DND-41 (cell line): ENCODE data around the gene HNRNPR.

Experiments used
- ATAC-seq: fragments of 200-7000 bp; cut with Tn5 transposase; 3 replicates; pipeline ENCODE4 v1.9.1; 2021; ENCODE audit warnings: low read depth; ENCODE audit not compliant: insufficient read depth
- DNase-seq: peaks from one replicate; pipeline ENCODE4 v3.0.0-alpha.2; 2020
- H2AFZ ChIP-seq: 2 replicates; pipeline ENCODE4 v1.6.0; 2012; ENCODE audit warnings: low read depth, low read length
- H3K27ac ChIP-seq: 2 replicates; pipeline ENCODE4 v1.5.1; 2012; ENCODE audit warnings: low read length, inconsistent platforms
- H3K27me3 ChIP-seq: fragments of 200-600 bp; sonication (generic); 2 replicates; pipeline ENCODE4 v1.6.0; 2012; ENCODE audit warnings: low read length, mild to moderate bottlenecking, inconsistent platforms; ENCODE audit not compliant: insufficient read depth, poor library complexity
- H3K36me3 ChIP-seq: 2 replicates; pipeline ENCODE4 v1.5.1; 2012; ENCODE audit warnings: low read length, inconsistent platforms; ENCODE audit not compliant: insufficient read depth
- H3K4me1 ChIP-seq: 2 replicates; pipeline ENCODE4 v1.5.1; 2012; ENCODE audit warnings: mild to moderate bottlenecking, low read length; ENCODE audit not compliant: insufficient read depth
- H3K4me2 ChIP-seq: 2 replicates; pipeline ENCODE4 v1.6.0; 2012; ENCODE audit warnings: mild to moderate bottlenecking, moderate library complexity, low read length, inconsistent platforms; ENCODE audit not compliant: insufficient read depth
- H3K4me3 ChIP-seq, 2 experiments: fragments of 200-600 bp in 1 of 2; shearing (Covaris generic) in 1 of 2; 2 replicates each; pipeline ENCODE4 v1.5.1; 2012 to 2016; ENCODE audit warnings: inconsistent platforms in 2 of 2, low read length in 2 of 2, mild to moderate bottlenecking in 2 of 2, low read depth in 1 of 2, moderate library complexity in 1 of 2
- H3K79me2 ChIP-seq: 2 replicates; pipeline ENCODE4 v1.6.0; 2012; ENCODE audit warnings: low read length, inconsistent platforms; ENCODE audit not compliant: insufficient read depth
- H3K9ac ChIP-seq: 2 replicates; pipeline ENCODE4 v1.6.0; 2012; ENCODE audit warnings: low read depth, mild to moderate bottlenecking, inconsistent platforms, low read length, moderate library complexity
- H3K9me3 ChIP-seq: 2 replicates; pipeline ENCODE4 v1.5.1; 2012; ENCODE audit warnings: low read length, moderate library complexity, mild to moderate bottlenecking, inconsistent platforms; ENCODE audit not compliant: insufficient read depth, severe bottlenecking
- H4K20me1 ChIP-seq: 2 replicates; pipeline ENCODE4 v1.6.0; 2012; ENCODE audit warnings: low read length; ENCODE audit not compliant: insufficient read depth
- CTCF ChIP-seq: IDR thresholded peaks from 2 replicates; pipeline ENCODE4 v1.5.1; 2012; ENCODE audit warnings: borderline replicate concordance, low read length, moderate library complexity, mild to moderate bottlenecking; ENCODE audit not compliant: poor library complexity, severe bottlenecking; ENCODE audit errors: extremely low read depth
- EZH2 ChIP-seq: IDR thresholded peaks from 3 replicates; pipeline ENCODE4 v1.6.1; 2012; ENCODE audit warnings: borderline replicate concordance, low read depth, mild to moderate bottlenecking, moderate library complexity, low read length, inconsistent platforms; ENCODE audit not compliant: severe bottlenecking

Gene HNRNPR

DNA sequence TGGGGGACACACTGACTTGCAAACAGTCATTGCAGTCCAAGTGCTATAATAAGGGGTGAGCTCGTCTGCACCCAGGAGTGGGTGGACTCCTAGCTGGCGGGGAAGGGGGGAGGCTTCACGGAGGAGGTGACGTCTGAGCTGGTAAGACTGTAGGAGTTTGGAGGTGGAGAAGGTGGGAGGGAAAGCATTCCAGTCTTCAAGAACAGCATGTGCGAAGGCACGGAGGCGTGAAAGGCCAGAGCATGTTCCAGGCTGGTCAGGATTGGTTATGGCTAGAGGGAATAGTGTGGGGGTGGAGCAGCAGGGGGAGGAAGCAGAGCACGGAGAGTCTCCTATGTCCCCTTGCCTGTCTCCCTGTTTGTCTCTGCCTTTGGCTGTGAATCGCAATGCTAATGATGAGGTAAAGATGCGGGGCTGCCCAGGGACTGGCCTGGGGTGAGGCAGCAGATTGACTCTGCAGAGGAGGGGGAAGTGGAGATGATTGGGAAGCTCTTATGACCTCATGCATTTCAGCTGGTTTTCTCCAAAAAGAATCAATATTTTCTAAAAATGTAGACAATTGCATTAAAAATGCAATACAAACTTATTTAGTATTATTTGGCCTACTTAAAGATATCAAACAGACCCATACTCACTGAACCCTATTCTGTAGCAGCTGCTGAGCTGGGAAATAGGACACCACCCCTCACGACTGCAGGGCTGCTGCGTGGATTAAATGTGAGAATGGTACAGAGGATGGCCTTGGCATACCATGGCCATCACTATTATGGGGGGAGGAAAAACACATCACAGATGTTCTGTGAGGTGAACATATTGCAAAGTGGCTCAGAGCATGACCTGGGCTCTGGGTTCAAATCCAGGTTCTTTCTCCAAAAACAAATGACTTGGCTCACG, 28.1 kb upstream of the HNRNPR start:
- no peak overlapping the region for H3K9ac ChIP-seq
- no peak overlapping the region for H3K4me3 ChIP-seq
- H3K27me3 ChIP-seq = no peaks in the 10 kb centered on the region

GRCh38 chr1:23370709-23371584, 26.9 kb upstream of the HNRNPR start:
- no peaks in the 10 kb centered on the region for H3K9me3 ChIP-seq
- no peak overlapping the region for H2AFZ ChIP-seq
- ATAC-seq (no peak), DNase-seq (no peak)
- TF ChIP-seq EZH2 = no peak
- no peak for TF ChIP-seq CTCF
- peaks cover 35% of the 10 kb centered on the region for H3K4me1 ChIP-seq
- H3K36me3 ChIP-seq = peaks cover 9% of the 10 kb centered on the region; the same call in 1 of the 2 replicates
- H3K4me2 ChIP-seq = peak overlapping the region; percentile 97
- peaks cover 30% of the 10 kb centered on the region for H3K79me2 ChIP-seq
- no peaks in the 10 kb centered on the region for H3K27me3 ChIP-seq
- peak overlapping the region; percentile 99; the same call in 1 of the 2 replicates for H3K27ac ChIP-seq
- H4K20me1 ChIP-seq = no peaks in the 10 kb centered on the region
- peak overlapping the region; percentile 93; the same call in 1 of the 2 replicates for H3K9ac ChIP-seq
- H3K4me3 ChIP-seq = no peak overlapping the region

More for the DNA sequence above, 28.1 kb upstream of the HNRNPR start:
- ATAC-seq (no peak), DNase-seq (no peak)
- Histone ChIP-seq H3K9me3 (no peaks in the 10 kb centered on the region), H2AFZ (no peak overlapping the region), H3K4me1 (peaks cover 25% of the 10 kb centered on the region), H3K4me2 (no peak overlapping the region), H3K36me3 (no peaks in the 10 kb centered on the region; the same call in 1 of the 2 replicates), H3K79me2 (peaks cover 21% of the 10 kb centered on the region), H4K20me1 (no peaks in the 10 kb centered on the region), H3K27ac (no peak overlapping the region)
- no peak for TF ChIP-seq EZH2
- no peak for TF ChIP-seq CTCF

GRCh38 chr1:23370330-23370708, 26.2 kb upstream of the HNRNPR start:
- Histone ChIP-seq H3K4me1 (peaks cover 35% of the 10 kb centered on the region), H3K9me3 (no peaks in the 10 kb centered on the region), H3K36me3 (peaks cover 9% of the 10 kb centered on the region; the same call in 1 of the 2 replicates), H3K27me3 (no peaks in the 10 kb centered on the region), H3K9ac (peak overlapping the region; percentile 93), H3K4me2 (peak overlapping the region; percentile 97), H2AFZ (no peak overlapping the region), H3K27ac (peak overlapping the region; percentile 99; the same call in 1 of the 2 replicates), H4K20me1 (no peaks in the 10 kb centered on the region), H3K4me3 (peak overlapping the region in 1 of 2 experiments; percentile 94; a peak in 2 of 4 replicates), H3K79me2 (peaks cover 30% of the 10 kb centered on the region)
- TF ChIP-seq CTCF (no peak), EZH2 (no peak)
- ATAC-seq = no peak
- no peak for DNase-seq
